ENCODE results near the gene FBLN5.
A peak's percentile ranks its signal among the peaks of the same experiment; 100 is the strongest.

FBLN5 gene

DNA sequence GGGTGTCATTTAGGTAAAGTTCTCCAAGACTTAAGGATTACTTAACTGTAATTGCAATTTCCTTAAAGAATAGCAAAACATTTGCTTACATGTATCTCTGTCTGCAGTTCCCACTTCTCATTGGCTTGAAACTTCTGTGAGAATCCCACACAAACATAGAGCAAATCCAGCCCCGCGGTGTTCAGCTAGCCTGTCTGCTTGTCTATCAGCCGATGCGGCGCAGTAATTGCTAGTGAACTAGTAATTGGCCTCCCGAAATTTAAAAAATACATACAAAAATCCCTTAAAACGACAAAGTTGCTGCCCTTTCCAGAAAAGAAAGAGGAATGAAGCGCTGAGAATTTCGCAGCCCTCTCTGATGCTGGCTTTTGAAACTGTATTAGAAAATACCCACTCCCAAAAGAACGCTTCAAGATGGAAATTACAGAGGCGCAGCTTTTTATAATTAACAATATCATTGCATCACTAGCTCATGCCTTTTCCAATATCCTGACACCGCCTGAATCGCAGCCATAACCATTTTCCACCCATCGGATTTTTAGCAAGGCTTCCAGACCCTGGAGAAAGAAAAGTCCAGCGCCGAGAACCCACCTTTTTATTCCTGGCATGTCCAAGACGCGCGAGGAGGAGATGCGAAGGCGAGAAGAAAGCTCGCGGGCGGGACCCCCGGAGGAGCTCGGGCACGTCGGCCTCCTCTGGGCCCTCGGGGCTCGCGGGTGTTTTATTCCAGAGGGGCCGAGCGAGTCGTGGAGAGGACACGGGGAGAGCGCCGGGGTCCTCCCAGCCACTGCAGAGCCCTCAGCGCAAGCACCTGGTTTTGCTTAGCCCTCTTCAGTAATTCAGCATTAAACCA is 646 bp downstream of the FBLN5 start:
- Histone ChIP-seq H3K9ac (ENCODE audit: low read depth in 1 of 2, low read length in 2 of 2) (peak overlapping the region; percentile 9 to 27), H3K4me3 (ENCODE audit: low read length in 2 of 2) (peak overlapping the region; percentile 33 to 70), H3K4me1 (ENCODE audit: control insufficient read depth in 2 of 2, insufficient read depth in 2 of 2, low read length in 2 of 2) (peaks cover 0 to 2% of the 10 kb centered on the region in 2 donors), H3K36me3 (ENCODE audit: control insufficient read depth in 2 of 2, insufficient read depth in 2 of 2, low read length in 2 of 2) (no peaks in the 10 kb centered on the region), H3K27me3 (ENCODE audit: control insufficient read depth in 2 of 2, insufficient read depth in 2 of 2, low read length in 2 of 2) (peaks cover 17 to 19% of the 10 kb centered on the region in 2 donors), H3K27ac (ENCODE audit: low read depth in 2 of 2, low read length in 2 of 2) (peak overlapping the region; percentile 11 to 27), H3K9me3 (ENCODE audit: control insufficient read depth in 2 of 2, low read length in 2 of 2) (no peaks in the 10 kb centered on the region)

DNA sequence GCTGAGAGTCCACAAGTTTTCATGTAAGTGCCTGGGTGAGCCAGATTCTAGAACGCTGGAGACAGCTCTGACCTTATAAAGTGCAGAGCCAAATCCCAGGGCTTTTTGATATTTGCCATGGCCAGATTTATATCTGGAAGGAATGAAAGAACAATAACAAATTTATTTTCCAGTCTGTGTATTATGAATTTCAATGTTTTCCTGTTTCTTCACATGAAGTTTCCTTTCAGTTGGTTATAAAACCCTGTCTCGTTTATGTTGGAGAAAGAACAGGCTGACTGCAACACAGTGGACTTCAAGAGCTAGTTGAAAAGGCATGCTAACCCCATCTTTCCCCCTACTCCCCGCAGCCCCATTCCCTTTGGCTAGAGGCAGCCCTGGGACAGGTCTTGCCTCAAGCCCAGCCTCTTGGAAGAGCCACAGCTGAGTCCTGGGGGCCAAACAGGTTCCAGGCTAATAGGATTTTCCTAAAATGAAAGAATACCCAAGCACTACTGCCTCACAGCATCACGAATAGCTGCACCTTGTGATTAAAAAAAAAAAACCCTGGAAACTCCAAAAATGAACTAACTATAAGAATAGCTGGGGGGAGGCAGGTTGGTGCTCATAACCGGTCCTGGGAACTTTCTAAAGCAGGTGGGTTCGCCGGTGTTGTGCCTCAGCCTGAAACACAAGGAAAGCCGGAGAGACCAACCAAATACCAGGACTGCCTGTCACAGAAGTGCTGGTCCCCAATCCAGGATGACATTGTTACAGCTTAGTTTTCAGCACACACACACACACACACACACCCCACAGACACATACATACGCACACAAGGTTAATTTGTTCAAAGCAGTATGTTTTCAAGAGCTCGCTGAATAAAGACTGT is 1.5 kb downstream of the FBLN5 start:
- H3K27me3 ChIP-seq (ENCODE audit: control insufficient read depth in 2 of 2, insufficient read depth in 2 of 2, low read length in 2 of 2): peaks cover 17 to 19% of the 10 kb centered on the region in 2 donors
- H3K4me3 ChIP-seq (ENCODE audit: low read length in 2 of 2): peak overlapping the region; percentile 33 to 70
- peaks cover 0 to 2% of the 10 kb centered on the region in 2 donors for H3K4me1 ChIP-seq (ENCODE audit: control insufficient read depth in 2 of 2, insufficient read depth in 2 of 2, low read length in 2 of 2)
- H3K9me3 ChIP-seq (ENCODE audit: control insufficient read depth in 2 of 2, low read length in 2 of 2): no peaks in the 10 kb centered on the region
- H3K9ac ChIP-seq (ENCODE audit: low read depth in 1 of 2, low read length in 2 of 2): peak overlapping the region; percentile 9 to 27
- H3K36me3 ChIP-seq (ENCODE audit: control insufficient read depth in 2 of 2, insufficient read depth in 2 of 2, low read length in 2 of 2): no peaks in the 10 kb centered on the region
- peak overlapping the region in 1 of 2 donors; percentile 32 for H3K27ac ChIP-seq (ENCODE audit: low read depth in 2 of 2, low read length in 2 of 2)

GRCh38 chr14:91942946-91943345 is 4.5 kb downstream of the FBLN5 start:
- Histone ChIP-seq H3K9ac (ENCODE audit: low read depth in 1 of 2, low read length in 2 of 2) (no peak overlapping the region), H3K4me1 (ENCODE audit: control insufficient read depth in 2 of 2, insufficient read depth in 2 of 2, low read length in 2 of 2) (peaks cover 0 to 2% of the 10 kb centered on the region in 2 donors)

DNA sequence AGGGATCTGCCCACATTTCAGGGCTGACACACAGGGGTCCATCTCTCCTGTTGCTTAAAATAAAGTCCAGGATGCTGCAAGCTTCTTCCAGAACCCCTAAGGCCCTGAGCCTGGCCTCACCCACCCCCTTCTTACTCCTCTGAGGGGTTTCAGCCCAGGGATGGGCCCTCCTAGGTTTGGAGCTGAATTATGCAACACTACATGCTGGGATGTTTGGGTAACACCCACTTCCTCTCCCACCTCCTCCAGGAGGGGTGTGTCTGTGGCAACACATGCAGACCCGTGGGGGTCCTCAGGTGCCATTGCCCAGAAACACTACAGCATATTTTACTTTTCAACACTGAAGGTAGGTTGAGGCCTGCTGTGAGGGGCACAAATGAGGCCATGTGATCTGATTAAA is 5.4 kb downstream of the FBLN5 start:
- Histone ChIP-seq H3K27ac (ENCODE audit: low read depth in 2 of 2, low read length in 2 of 2) (no peak overlapping the region), H3K9me3 (ENCODE audit: control insufficient read depth in 2 of 2, low read length in 2 of 2) (no peaks in the 10 kb centered on the region), H3K36me3 (ENCODE audit: control insufficient read depth in 2 of 2, insufficient read depth in 2 of 2, low read length in 2 of 2) (no peaks in the 10 kb centered on the region), H3K27me3 (ENCODE audit: control insufficient read depth in 2 of 2, insufficient read depth in 2 of 2, low read length in 2 of 2) (peaks cover 17% of the 10 kb centered on the region in 2 donors), H3K4me1 (ENCODE audit: control insufficient read depth in 2 of 2, insufficient read depth in 2 of 2, low read length in 2 of 2) (peaks cover 0 to 2% of the 10 kb centered on the region in 2 donors), H3K4me3 (ENCODE audit: low read length in 2 of 2) (no peak overlapping the region), H3K9ac (ENCODE audit: low read depth in 1 of 2, low read length in 2 of 2) (no peak overlapping the region)

More at GRCh38 chr14:91942946-91943345, 4.5 kb downstream of the FBLN5 start:
- no peaks in the 10 kb centered on the region for H3K36me3 ChIP-seq (ENCODE audit: control insufficient read depth in 2 of 2, insufficient read depth in 2 of 2, low read length in 2 of 2)
- H3K27me3 ChIP-seq (ENCODE audit: control insufficient read depth in 2 of 2, insufficient read depth in 2 of 2, low read length in 2 of 2): peaks cover 17% of the 10 kb centered on the region in 2 donors
- no peak overlapping the region for H3K4me3 ChIP-seq (ENCODE audit: low read length in 2 of 2)
- no peak overlapping the region for H3K27ac ChIP-seq (ENCODE audit: low read depth in 2 of 2, low read length in 2 of 2)
- no peaks in the 10 kb centered on the region for H3K9me3 ChIP-seq (ENCODE audit: control insufficient read depth in 2 of 2, low read length in 2 of 2)

- no peaks in the 10 kb centered on the region for H3K36me3 ChIP-seq (ENCODE audit: control insufficient read depth in 2 of 2, insufficient read depth in 2 of 2, low read length in 2 of 2)
- H3K9me3 ChIP-seq (ENCODE audit: control insufficient read depth in 2 of 2, low read length in 2 of 2): no peaks in the 10 kb centered on the region
- peaks cover 2% of the 10 kb centered on the region in 2 donors for H3K27me3 ChIP-seq (ENCODE audit: control insufficient read depth in 2 of 2, insufficient read depth in 2 of 2, low read length in 2 of 2)
- H3K4me1 ChIP-seq (ENCODE audit: control insufficient read depth in 2 of 2, insufficient read depth in 2 of 2, low read length in 2 of 2): no peaks in the 10 kb centered on the region
- no peak overlapping the region for H3K4me3 ChIP-seq (ENCODE audit: low read length in 2 of 2)
- H3K9ac ChIP-seq (ENCODE audit: low read depth in 1 of 2, low read length in 2 of 2): no peak overlapping the region
- no peak overlapping the region for H3K27ac ChIP-seq (ENCODE audit: low read depth in 2 of 2, low read length in 2 of 2)
Measured at GRCh38 chr14:91940209-91940608, 7.3 kb downstream of the FBLN5 start.

DNA sequence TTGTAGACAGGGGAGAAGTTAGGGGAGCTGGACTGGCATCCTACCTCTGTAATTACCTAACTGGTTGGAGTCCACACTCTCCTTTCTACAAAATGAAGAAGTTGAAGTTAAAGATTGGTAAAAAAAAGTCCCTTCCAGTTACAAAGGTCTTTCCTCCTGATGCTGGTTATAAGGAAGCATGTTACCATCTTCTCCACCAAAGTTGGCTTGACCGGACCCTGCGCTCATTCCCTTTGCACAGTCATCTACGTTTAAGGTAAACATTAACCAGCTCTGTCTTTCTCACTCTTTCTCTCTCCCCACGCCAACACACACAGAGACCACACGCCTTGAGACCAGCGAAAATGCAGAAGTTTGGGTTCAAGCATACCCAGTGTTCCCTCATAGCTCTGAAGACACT is 11.9 kb downstream of the FBLN5 start:
- Histone ChIP-seq H3K9me3 (ENCODE audit: control insufficient read depth in 2 of 2, low read length in 2 of 2) (no peaks in the 10 kb centered on the region), H3K4me3 (ENCODE audit: low read length in 2 of 2) (no peak overlapping the region), H3K36me3 (ENCODE audit: control insufficient read depth in 2 of 2, insufficient read depth in 2 of 2, low read length in 2 of 2) (no peaks in the 10 kb centered on the region), H3K27ac (ENCODE audit: low read depth in 2 of 2, low read length in 2 of 2) (no peak overlapping the region), H3K27me3 (ENCODE audit: control insufficient read depth in 2 of 2, insufficient read depth in 2 of 2, low read length in 2 of 2) (no peaks in the 10 kb centered on the region), H3K9ac (ENCODE audit: low read depth in 1 of 2, low read length in 2 of 2) (no peak overlapping the region), H3K4me1 (ENCODE audit: control insufficient read depth in 2 of 2, insufficient read depth in 2 of 2, low read length in 2 of 2) (no peaks in the 10 kb centered on the region)

- no peaks in the 10 kb centered on the region for H3K4me1 ChIP-seq (ENCODE audit: control insufficient read depth in 2 of 2, insufficient read depth in 2 of 2, low read length in 2 of 2)
- H3K27ac ChIP-seq (ENCODE audit: low read depth in 2 of 2, low read length in 2 of 2): no peak overlapping the region
- H3K27me3 ChIP-seq (ENCODE audit: control insufficient read depth in 2 of 2, insufficient read depth in 2 of 2, low read length in 2 of 2): no peaks in the 10 kb centered on the region
- no peak overlapping the region for H3K4me3 ChIP-seq (ENCODE audit: low read length in 2 of 2)
- no peaks in the 10 kb centered on the region for H3K9me3 ChIP-seq (ENCODE audit: control insufficient read depth in 2 of 2, low read length in 2 of 2)
- no peak overlapping the region for H3K9ac ChIP-seq (ENCODE audit: low read depth in 1 of 2, low read length in 2 of 2)
- no peaks in the 10 kb centered on the region for H3K36me3 ChIP-seq (ENCODE audit: control insufficient read depth in 2 of 2, insufficient read depth in 2 of 2, low read length in 2 of 2)
Measured at GRCh38 chr14:91934554-91935285, 12.8 kb downstream of the FBLN5 start.

DNA sequence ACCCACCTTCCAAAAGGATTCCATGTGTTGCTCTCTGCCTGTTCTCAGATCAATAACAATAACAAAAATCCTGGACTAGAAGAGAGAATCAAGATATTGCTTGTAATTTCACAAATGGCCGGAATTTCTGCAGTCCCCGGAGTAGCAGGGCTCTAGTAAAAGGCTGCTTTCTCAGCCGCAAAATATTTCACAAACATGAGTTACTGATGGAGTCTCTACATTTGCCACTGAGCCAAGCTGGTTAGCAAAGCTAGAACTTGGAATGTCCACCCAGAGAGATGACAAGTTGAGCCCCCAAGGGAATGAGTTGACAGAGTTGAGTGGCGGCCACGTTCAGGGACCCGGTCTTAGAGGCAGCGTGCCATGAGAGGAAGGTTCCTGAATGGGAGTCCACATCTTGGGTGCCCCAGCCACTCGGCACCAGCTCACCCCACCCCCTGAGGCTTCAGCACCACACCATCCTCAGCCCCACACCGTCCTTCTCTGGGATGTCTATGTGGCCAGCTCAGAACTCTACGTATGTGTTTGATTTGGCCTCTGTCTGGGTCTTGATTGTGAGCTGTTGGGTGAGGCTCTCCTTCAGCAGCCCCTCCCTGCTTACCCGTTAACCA is 15.9 kb downstream of the FBLN5 start:
- no peak overlapping the region for H3K4me3 ChIP-seq (ENCODE audit: low read length in 2 of 2)
- H3K9me3 ChIP-seq (ENCODE audit: control insufficient read depth in 2 of 2, low read length in 2 of 2): no peaks in the 10 kb centered on the region
- H3K27me3 ChIP-seq (ENCODE audit: control insufficient read depth in 2 of 2, insufficient read depth in 2 of 2, low read length in 2 of 2): no peaks in the 10 kb centered on the region
- no peak overlapping the region for H3K9ac ChIP-seq (ENCODE audit: low read depth in 1 of 2, low read length in 2 of 2)
- H3K4me1 ChIP-seq (ENCODE audit: control insufficient read depth in 2 of 2, insufficient read depth in 2 of 2, low read length in 2 of 2): no peaks in the 10 kb centered on the region
- H3K36me3 ChIP-seq (ENCODE audit: control insufficient read depth in 2 of 2, insufficient read depth in 2 of 2, low read length in 2 of 2): no peaks in the 10 kb centered on the region
- no peak overlapping the region for H3K27ac ChIP-seq (ENCODE audit: low read depth in 2 of 2, low read length in 2 of 2)

DNA sequence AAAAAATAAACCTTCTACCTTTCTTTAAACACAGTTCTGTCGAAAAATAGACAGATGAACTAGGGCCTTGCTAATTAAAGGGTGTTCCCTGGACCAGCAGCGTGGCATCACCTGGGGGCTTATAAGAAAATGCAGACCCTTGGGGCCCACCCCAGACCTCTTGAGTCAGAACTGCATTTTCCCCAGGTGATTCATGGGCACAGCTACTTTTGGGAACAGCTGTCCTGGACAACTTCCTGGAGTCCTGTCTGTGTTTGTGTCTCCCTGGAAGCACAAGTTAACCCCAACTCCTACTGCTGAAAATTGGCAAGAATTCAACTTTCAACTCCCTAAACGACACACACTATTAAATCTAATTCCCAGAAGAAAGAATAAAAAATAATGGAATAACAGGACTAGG is 17.8 kb downstream of the FBLN5 start:
- Histone ChIP-seq H3K27ac (ENCODE audit: low read depth in 2 of 2, low read length in 2 of 2) (no peak overlapping the region), H3K9me3 (ENCODE audit: control insufficient read depth in 2 of 2, low read length in 2 of 2) (no peaks in the 10 kb centered on the region), H3K4me1 (ENCODE audit: control insufficient read depth in 2 of 2, insufficient read depth in 2 of 2, low read length in 2 of 2) (no peaks in the 10 kb centered on the region), H3K9ac (ENCODE audit: low read depth in 1 of 2, low read length in 2 of 2) (no peak overlapping the region), H3K4me3 (ENCODE audit: low read length in 2 of 2) (no peak overlapping the region), H3K36me3 (ENCODE audit: control insufficient read depth in 2 of 2, insufficient read depth in 2 of 2, low read length in 2 of 2) (no peaks in the 10 kb centered on the region), H3K27me3 (ENCODE audit: control insufficient read depth in 2 of 2, insufficient read depth in 2 of 2, low read length in 2 of 2) (no peaks in the 10 kb centered on the region)
